Mammary epithelial cell (primary cell): Measurements from ENCODE around the gene ESRRA.

ENCODE experiments used
- EZH2 ChIP-seq: IDR thresholded peaks from 2 replicates; pipeline ENCODE4 v1.6.1; 2012; ENCODE audit warnings: low read length, inconsistent platforms, borderline replicate concordance
- TF ChIP-seq, protein P1 (sequence below), 2 donors: IDR thresholded peaks in 1 of 2; conservative IDR thresholded peaks in 1 of 2; 2 replicates each; pipeline ENCODE4 v1.5.1; 2011 to 2012; ENCODE audit warnings: inconsistent platforms in 2 of 2, low read length in 2 of 2, mild to moderate bottlenecking in 2 of 2, control low read depth in 1 of 2, low read depth in 1 of 2; ENCODE audit not compliant: insufficient read depth in 1 of 2; ENCODE audit errors: extremely low read depth in 1 of 2

DNA sequence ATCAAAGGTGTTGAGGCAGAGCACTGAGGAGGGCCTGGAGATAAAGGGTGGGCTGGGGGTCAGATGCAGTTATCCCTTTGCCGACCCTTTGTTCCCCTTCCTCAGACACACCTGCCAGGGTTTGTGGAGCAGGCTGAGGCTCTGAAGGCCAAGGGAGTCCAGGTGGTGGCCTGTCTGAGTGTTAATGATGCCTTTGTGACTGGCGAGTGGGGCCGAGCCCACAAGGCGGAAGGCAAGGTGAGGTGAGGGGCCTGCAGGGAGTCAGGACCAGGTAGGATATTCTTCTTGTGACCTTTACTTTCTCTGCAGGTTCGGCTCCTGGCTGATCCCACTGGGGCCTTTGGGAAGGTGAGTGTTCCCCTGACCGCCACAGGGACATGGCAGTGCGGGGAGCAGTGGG is 15.2 kb downstream of the ESRRA start:
- TF ChIP-seq, protein P1, sequence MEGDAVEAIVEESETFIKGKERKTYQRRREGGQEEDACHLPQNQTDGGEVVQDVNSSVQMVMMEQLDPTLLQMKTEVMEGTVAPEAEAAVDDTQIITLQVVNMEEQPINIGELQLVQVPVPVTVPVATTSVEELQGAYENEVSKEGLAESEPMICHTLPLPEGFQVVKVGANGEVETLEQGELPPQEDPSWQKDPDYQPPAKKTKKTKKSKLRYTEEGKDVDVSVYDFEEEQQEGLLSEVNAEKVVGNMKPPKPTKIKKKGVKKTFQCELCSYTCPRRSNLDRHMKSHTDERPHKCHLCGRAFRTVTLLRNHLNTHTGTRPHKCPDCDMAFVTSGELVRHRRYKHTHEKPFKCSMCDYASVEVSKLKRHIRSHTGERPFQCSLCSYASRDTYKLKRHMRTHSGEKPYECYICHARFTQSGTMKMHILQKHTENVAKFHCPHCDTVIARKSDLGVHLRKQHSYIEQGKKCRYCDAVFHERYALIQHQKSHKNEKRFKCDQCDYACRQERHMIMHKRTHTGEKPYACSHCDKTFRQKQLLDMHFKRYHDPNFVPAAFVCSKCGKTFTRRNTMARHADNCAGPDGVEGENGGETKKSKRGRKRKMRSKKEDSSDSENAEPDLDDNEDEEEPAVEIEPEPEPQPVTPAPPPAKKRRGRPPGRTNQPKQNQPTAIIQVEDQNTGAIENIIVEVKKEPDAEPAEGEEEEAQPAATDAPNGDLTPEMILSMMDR (conservative IDR thresholded peaks at IDR 0.05 in 1 of 2, IDR thresholded peaks at IDR 0.05 in 1 of 2; ENCODE audit: extremely low read depth in 1 of 2, insufficient read depth in 1 of 2, low read depth in 1 of 2, low read length in 2 of 2) = no peak
- no peak for TF ChIP-seq EZH2
